ENCODE results near the gene ASB13. TPM values are rescaled to one million over a fixed set of nuclear protein-coding genes. Genes with fewer than 3 reads are reported as not detected.

ASB13 gene, protein sequence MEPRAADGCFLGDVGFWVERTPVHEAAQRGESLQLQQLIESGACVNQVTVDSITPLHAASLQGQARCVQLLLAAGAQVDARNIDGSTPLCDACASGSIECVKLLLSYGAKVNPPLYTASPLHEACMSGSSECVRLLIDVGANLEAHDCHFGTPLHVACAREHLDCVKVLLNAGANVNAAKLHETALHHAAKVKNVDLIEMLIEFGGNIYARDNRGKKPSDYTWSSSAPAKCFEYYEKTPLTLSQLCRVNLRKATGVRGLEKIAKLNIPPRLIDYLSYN
- 10 to 100 TPM in 3 of 6 donors, 1 to 10 TPM in 3; 8.7 to 17.6 (median 10.2) TPM for total RNA-seq
- polyA plus RNA-seq: 10 to 100 TPM; 15.1 to 22.2 TPM

GRCh38 chr10:5666008-5666840 lies at the start of gene ASB13:
Gene ASB13 (minus strand): TSS chr10:5666595. CDS start chr10:5666551, 44 bp downstream.
- peak; percentile 68 to 91 (median 81) for DNase-seq
- Histone ChIP-seq H3K4me1 (peaks cover 4 to 18% (median 11%) of the 10 kb centered on the region in 3 donors), H3K27ac (peak within 1 kb of the TSS; percentile 61 to 76 (median 70)), H3K4me3 (peak within 1 kb of the TSS; percentile 77 to 96 (median 90)), H3K27me3 (no peaks in the 10 kb centered on the region), H3K36me3 (no peaks in the 10 kb centered on the region), H3K9me3 (no peaks in the 10 kb centered on the region)
- WGBS, 2 donors: 0 to 1% methylated on average over 61 to 112 of the region's 112 CpGs
- no peak for FAIRE-seq
- peak; percentile 94 to 97 (median 96) for ATAC-seq
- intact Hi-C loops (cut with DNase I): no loop called here
- TF ChIP-seq CTCF (IDR thresholded peaks at IDR 0.05): no peak

DNA sequence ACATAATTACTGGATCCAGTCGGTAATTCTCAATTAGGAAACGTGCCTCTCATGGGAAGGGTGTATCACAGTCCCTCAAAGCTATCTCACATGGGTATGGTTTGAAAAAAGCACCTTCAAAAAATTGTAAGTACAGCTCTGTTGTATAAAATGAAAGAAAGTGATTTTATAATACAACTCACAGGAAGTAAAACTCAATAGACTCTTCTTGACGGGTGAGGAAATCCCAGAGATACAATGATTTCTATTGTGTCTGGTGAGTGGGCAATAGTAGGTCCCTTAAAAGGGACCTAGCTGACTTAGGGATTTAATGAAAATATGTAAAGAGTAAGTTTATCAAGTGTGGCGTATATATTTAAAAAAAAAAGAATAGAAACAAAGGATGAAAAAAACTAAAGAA lies 45.2 kb upstream of the ASB13 start:
- Histone ChIP-seq H3K4me3 (no peak overlapping the region), H3K4me1 (peaks cover 0 to 11% (median 0%) of the 10 kb centered on the region in 3 donors), H3K9me3 (no peaks in the 10 kb centered on the region), H3K36me3 (no peaks in the 10 kb centered on the region), H3K27me3 (no peaks in the 10 kb centered on the region), H3K27ac (no peak overlapping the region)
- ATAC-seq: no peak
- FAIRE-seq: no peak
- no peak for TF ChIP-seq CTCF (IDR thresholded peaks at IDR 0.05)
- no peak for DNase-seq
- intact Hi-C loops (cut with DNase I): no loop called here
- WGBS, 2 donors: 77 to 78% methylated on average over 4 of the region's 4 CpGs

DNA sequence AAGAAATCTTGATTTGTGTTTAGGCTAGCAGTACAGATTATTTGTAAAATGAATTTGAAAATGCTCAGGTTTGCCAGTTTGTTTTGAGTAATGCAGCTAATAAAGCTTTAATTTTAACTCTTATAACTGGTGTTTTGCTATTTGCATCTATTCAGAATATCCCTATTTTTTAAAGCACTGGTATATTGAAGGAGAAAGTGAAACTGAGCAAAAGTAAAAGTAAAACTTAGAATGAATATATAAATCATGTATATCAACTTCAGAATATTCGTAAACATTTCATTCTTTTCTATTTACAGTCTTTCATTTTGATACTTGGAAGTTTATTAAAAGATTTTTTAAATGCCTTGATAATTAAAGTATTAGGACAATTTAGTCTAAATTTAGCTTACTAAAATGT lies 44.5 kb upstream of the ASB13 start:
- Histone ChIP-seq H3K9me3 (no peaks in the 10 kb centered on the region), H3K27ac (no peak overlapping the region), H3K36me3 (no peaks in the 10 kb centered on the region), H3K4me1 (peaks cover 0 to 11% (median 0%) of the 10 kb centered on the region in 3 donors), H3K27me3 (no peaks in the 10 kb centered on the region), H3K4me3 (no peak overlapping the region)
- FAIRE-seq: peak; percentile 90
- no peak for ATAC-seq
- TF ChIP-seq CTCF (IDR thresholded peaks at IDR 0.05): no peak
- no peak for DNase-seq
- intact Hi-C loops (cut with DNase I): no loop called here
- 77 to 81% methylated on average over 1 of the region's 1 CpG for WGBS, 2 donors

DNA sequence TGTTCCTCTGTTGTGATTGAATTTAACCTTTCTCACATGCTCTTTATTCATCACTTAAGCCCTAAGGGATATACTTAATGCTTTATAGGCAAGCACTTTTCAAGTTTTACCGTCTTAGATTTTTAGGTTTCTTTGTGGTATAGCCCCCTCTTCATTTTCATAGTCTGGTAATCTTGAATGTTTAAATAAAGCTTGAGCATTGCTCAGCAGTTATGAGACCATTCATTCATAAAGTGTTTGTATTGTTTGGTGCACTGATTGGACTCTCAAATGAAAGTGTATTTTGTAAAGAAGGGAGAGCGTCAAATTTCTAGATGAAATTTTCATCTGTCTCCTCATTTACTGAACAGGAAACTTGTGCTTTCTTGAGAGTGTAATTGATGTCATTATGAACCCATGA lies 43.5 kb upstream of the ASB13 start:
- FAIRE-seq: no peak

More for the DNA sequence above, 43.5 kb upstream of the ASB13 start:
- DNase-seq: no peak
- no peaks in the 10 kb centered on the region for H3K36me3 ChIP-seq
- intact Hi-C loops (cut with DNase I): no loop called here
- H3K4me1 ChIP-seq: peaks cover 0 to 11% (median 0%) of the 10 kb centered on the region in 3 donors
- H3K4me3 ChIP-seq: no peak overlapping the region
- TF ChIP-seq CTCF (IDR thresholded peaks at IDR 0.05): no peak
- WGBS, 2 donors: 93 to 97% methylated on average over 2 of the region's 2 CpGs
- H3K27ac ChIP-seq: no peak overlapping the region
- no peak for ATAC-seq
- no peaks in the 10 kb centered on the region for H3K27me3 ChIP-seq
- H3K9me3 ChIP-seq: no peaks in the 10 kb centered on the region

Measured in pancreas (tissue), 10 donors.